ENCODE measurements around the gene IL17C. TPM values are rescaled to one million over a fixed set of nuclear protein-coding genes. Genes with fewer than 3 reads are reported as not detected.

The IL17C gene
- polyA plus RNA-seq, 1 donor from 2014 or later, result not detected

- H3K9me3 ChIP-seq (ENCODE audit: low read length), result no peaks in the 10 kb centered on the region
- TF ChIP-seq SMC3 (conservative IDR thresholded peaks at IDR 0.05; ENCODE audit: poor library complexity), result no peak
- TF ChIP-seq EZH2 (IDR thresholded peaks at IDR 0.05; ENCODE audit: borderline replicate concordance, insufficient read depth, low read length, poor library complexity, severe bottlenecking), result no peak
- no peak for TF ChIP-seq POLR2AphosphoS5 (IDR thresholded peaks at IDR 0.05)
- no peak for TF ChIP-seq RAD21 (conservative IDR thresholded peaks at IDR 0.05)
- TF ChIP-seq EP300 (conservative IDR thresholded peaks at IDR 0.05; ENCODE audit: poor library complexity, severe bottlenecking), result no peak
- no peak for TF ChIP-seq CTCF (IDR thresholded peaks at IDR 0.05; ENCODE audit: poor library complexity, severe bottlenecking)
- no peak for TF ChIP-seq REST (IDR thresholded peaks at IDR 0.05; ENCODE audit: borderline replicate concordance)
- TF ChIP-seq TAF1 (IDR thresholded peaks at IDR 0.05; ENCODE audit: low read depth), result no peak
- no peak for TF ChIP-seq MXI1 (conservative IDR thresholded peaks at IDR 0.05; ENCODE audit: poor library complexity, severe bottlenecking)
- no peaks in the 10 kb centered on the region for H3K36me3 ChIP-seq (ENCODE audit: insufficient read depth, low read length)
- H3K4me3 ChIP-seq (ENCODE audit: low read length), result no peak overlapping the region
- no peaks in the 10 kb centered on the region for H3F3A ChIP-seq (ENCODE audit: insufficient read depth, low read length, poor library complexity, severe bottlenecking)
- no peaks in the 10 kb centered on the region for H3K27me3 ChIP-seq (ENCODE audit: insufficient read depth, low read depth, low read length)
- no peak overlapping the region for H3K9ac ChIP-seq (ENCODE audit: low read length)
- no peaks in the 10 kb centered on the region for H3K79me2 ChIP-seq (replicated peaks; ENCODE audit: insufficient read depth, low read length)
- no peak overlapping the region for H2AFZ ChIP-seq (ENCODE audit: low read depth, low read length)
- H4K20me1 ChIP-seq (ENCODE audit: insufficient read depth), result no peaks in the 10 kb centered on the region
- H3K9me2 ChIP-seq (ENCODE audit: insufficient read depth, low read length), result no peaks in the 10 kb centered on the region
- H3K27ac ChIP-seq (ENCODE audit: low read length), result no peak overlapping the region
- H3K4me2 ChIP-seq (ENCODE audit: low read length), result no peak overlapping the region
Measured at GRCh38 chr16:88647178-88648070, 9.1 kb downstream of the IL17C start.

- no peaks in the 10 kb centered on the region for H3K36me3 ChIP-seq (ENCODE audit: insufficient read depth, low read length)
- no peak for TF ChIP-seq REST (IDR thresholded peaks at IDR 0.05; ENCODE audit: borderline replicate concordance)
- TF ChIP-seq TAF1 (IDR thresholded peaks at IDR 0.05; ENCODE audit: low read depth), result no peak
- no peak for TF ChIP-seq POLR2AphosphoS5 (IDR thresholded peaks at IDR 0.05)
- no peak for TF ChIP-seq EP300 (conservative IDR thresholded peaks at IDR 0.05; ENCODE audit: poor library complexity, severe bottlenecking)
- no peak for TF ChIP-seq CTCF (IDR thresholded peaks at IDR 0.05; ENCODE audit: poor library complexity, severe bottlenecking)
- TF ChIP-seq SMC3 (conservative IDR thresholded peaks at IDR 0.05; ENCODE audit: poor library complexity), result no peak
- TF ChIP-seq EZH2 (IDR thresholded peaks at IDR 0.05; ENCODE audit: borderline replicate concordance, insufficient read depth, low read length, poor library complexity, severe bottlenecking), result no peak
- no peak for TF ChIP-seq RAD21 (conservative IDR thresholded peaks at IDR 0.05)
- no peak for TF ChIP-seq MXI1 (conservative IDR thresholded peaks at IDR 0.05; ENCODE audit: poor library complexity, severe bottlenecking)
- H3K27me3 ChIP-seq (ENCODE audit: insufficient read depth, low read depth, low read length), result no peaks in the 10 kb centered on the region
- H3K79me2 ChIP-seq (replicated peaks; ENCODE audit: insufficient read depth, low read length), result no peaks in the 10 kb centered on the region
- no peak overlapping the region for H3K9ac ChIP-seq (ENCODE audit: low read length)
- H3K9me2 ChIP-seq (ENCODE audit: insufficient read depth, low read length), result no peaks in the 10 kb centered on the region
- no peak overlapping the region for H3K27ac ChIP-seq (ENCODE audit: low read length)
- H4K20me1 ChIP-seq (ENCODE audit: insufficient read depth), result no peaks in the 10 kb centered on the region
- H3K4me3 ChIP-seq (ENCODE audit: low read length), result no peak overlapping the region
- no peaks in the 10 kb centered on the region for H3K9me3 ChIP-seq (ENCODE audit: low read length)
- H3K4me2 ChIP-seq (ENCODE audit: low read length), result no peak overlapping the region
- no peaks in the 10 kb centered on the region for H3F3A ChIP-seq (ENCODE audit: insufficient read depth, low read length, poor library complexity, severe bottlenecking)
- H2AFZ ChIP-seq (ENCODE audit: low read depth, low read length), result no peak overlapping the region
Measured at GRCh38 chr16:88649195-88649923, 11.0 kb downstream of the IL17C start.

Data from neural cell (in vitro differentiated cells).